ENCODE measurements around the gene TNNI3K.

- TF ChIP-seq POLR2AphosphoS5 (IDR thresholded peaks at IDR 0.05; ENCODE audit: low read depth, low read length): no peak
- no peak for TF ChIP-seq POLR2A (IDR thresholded peaks at IDR 0.05; ENCODE audit: low read depth, low read length)
- TF ChIP-seq TAF1 (IDR thresholded peaks at IDR 0.05; ENCODE audit: borderline replicate concordance, low read depth, low read length): no peak
These were observed 88.8 kb downstream of the TNNI3K start for GRCh38 chr1:74323937-74324473.
